Astrocyte of the spinal cord (primary cell): Measurements from ENCODE around the gene RFX7.
"Not testable (repeated sequence)": the region's sequence is repeated elsewhere in the genome, so short reads cannot be mapped to it uniquely, and the experiment has no call there.

Source experiments
- DNase-seq: peaks from one replicate; pipeline ENCODE4 v3.0.0; 2011; ENCODE audit warnings: low read depth, low spot score
- H3K4me3 ChIP-seq: 2 replicates; pipeline ENCODE4 v1.5.1; 2011; ENCODE audit warnings: low read depth, mild to moderate bottlenecking, low read length, moderate library complexity
- in situ Hi-C: cut with HindIII; loops from 2 replicates; pipeline ENCODE4 v1.10.0; 2017; ENCODE audit warnings: low sequenced_read_pairs
- TF ChIP-seq, protein P1 (sequence below): IDR thresholded peaks from 2 replicates; pipeline ENCODE4 v1.5.1; 2012; ENCODE audit warnings: low read depth, mild to moderate bottlenecking, low read length, inconsistent platforms

RFX7 gene

DNA sequence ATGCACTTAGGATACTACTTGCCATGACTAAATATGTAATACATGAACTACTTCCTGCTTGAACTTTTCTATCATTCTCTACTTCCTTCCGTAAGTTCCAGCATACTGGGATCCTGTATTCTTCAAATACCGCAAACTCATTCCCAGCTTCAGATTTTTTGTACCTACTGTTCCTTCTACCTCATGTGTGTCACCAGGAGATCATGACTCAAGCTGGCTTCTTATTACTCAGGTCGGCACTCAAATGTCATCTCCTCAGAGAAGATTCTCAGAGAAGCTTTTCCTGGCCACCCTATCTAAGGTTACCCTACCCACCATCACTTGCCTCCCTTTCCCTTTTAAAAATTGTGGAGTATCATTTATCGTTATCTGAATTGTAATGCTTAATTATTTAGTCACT lies 66.7 kb downstream of the RFX7 start:
- in situ Hi-C loops, result no loop called here
- DNase-seq, result no peak
- TF ChIP-seq, protein P1, sequence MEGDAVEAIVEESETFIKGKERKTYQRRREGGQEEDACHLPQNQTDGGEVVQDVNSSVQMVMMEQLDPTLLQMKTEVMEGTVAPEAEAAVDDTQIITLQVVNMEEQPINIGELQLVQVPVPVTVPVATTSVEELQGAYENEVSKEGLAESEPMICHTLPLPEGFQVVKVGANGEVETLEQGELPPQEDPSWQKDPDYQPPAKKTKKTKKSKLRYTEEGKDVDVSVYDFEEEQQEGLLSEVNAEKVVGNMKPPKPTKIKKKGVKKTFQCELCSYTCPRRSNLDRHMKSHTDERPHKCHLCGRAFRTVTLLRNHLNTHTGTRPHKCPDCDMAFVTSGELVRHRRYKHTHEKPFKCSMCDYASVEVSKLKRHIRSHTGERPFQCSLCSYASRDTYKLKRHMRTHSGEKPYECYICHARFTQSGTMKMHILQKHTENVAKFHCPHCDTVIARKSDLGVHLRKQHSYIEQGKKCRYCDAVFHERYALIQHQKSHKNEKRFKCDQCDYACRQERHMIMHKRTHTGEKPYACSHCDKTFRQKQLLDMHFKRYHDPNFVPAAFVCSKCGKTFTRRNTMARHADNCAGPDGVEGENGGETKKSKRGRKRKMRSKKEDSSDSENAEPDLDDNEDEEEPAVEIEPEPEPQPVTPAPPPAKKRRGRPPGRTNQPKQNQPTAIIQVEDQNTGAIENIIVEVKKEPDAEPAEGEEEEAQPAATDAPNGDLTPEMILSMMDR, result no peak

DNA sequence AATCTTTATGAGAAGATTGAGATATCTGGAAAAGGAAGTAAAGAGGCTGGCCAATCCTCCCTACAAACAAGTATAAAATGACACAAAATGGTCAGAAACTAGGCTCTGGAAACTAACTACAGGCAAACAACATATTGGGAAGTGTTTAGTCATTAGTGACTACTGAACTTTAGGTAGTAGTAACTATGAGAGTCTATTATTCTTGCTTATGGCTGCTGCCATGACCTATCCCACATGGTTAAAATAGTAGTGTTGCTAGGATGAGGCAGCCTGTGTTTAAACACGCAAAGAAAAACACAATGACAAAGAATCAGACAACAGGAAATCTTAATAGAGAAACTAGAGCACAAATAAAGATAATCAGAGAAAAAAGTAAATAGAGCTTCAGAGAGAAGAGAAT lies 67.9 kb downstream of the RFX7 start:
- in situ Hi-C loops, result no loop called here
- H3K4me3 ChIP-seq, result no peak overlapping the region
- no peak for DNase-seq
- TF ChIP-seq, protein P1, result no peak

More for the DNA sequence above, 66.7 kb downstream of the RFX7 start:
- H3K4me3 ChIP-seq, result no peak overlapping the region

- TF ChIP-seq, protein P1, result no peak
- DNase-seq, result no peak
- no peak overlapping the region for H3K4me3 ChIP-seq
- in situ Hi-C loops, result no loop called here
These were observed 69.0 kb downstream of the RFX7 start for GRCh38 chr15:56174649-56175048.

DNA sequence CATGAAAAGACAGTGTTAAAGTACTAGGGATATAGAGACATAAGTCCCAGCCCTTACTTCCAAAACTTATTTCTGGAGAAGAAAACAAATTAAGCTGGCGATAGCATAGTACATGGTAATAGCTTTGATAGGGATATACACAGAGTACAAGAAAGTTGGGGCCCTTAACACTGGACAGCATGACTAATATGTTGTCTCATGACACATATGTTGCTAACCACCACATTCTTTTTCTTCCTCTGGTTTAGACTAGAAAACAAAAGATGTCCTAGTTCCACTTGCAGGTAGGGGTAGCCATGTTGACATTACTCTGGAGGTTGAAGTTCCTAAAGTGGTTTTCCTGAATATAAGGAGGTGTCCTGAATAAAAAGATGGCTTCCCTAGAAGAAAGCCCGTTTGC lies 75.3 kb downstream of the RFX7 start:
- in situ Hi-C loops, result no loop called here
- DNase-seq, result no peak
- TF ChIP-seq, protein P1, result no peak
- no peak overlapping the region for H3K4me3 ChIP-seq

GRCh38 chr15:56165234-56165633 lies 78.4 kb downstream of the RFX7 start:
- no peak for DNase-seq
- TF ChIP-seq, protein P1, result no peak
- H3K4me3 ChIP-seq, result no peak overlapping the region
- in situ Hi-C loops, result no loop called here

- DNase-seq, result no peak
- no peak overlapping the region for H3K4me3 ChIP-seq
- in situ Hi-C loops, result no loop called here
- TF ChIP-seq, protein P1, result no peak
These were observed 82.7 kb downstream of the RFX7 start for GRCh38 chr15:56160966-56161365.

DNA sequence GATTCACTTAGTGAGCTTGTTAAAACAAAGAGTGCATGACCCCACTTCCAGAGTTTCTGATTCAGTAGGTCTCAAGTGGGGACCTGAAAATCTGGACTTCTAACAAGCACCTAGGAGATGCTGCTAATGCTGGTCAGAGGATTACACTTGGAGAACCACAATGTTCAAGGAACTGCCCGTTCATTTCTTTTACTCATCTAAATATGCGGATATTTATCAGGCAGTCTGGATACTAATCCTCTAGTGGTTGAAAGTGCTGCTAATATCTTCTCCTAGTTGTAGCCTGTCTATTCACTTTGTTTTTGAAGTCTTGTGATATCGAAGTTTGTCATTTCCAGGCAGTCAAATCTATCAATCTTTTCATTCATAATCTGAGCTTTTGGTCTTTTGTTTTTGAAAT lies 86.8 kb downstream of the RFX7 start:
- H3K4me3 ChIP-seq, result no peak overlapping the region
- no peak for DNase-seq
- in situ Hi-C loops, result no loop called here
- TF ChIP-seq, protein P1, result no peak

GRCh38 chr15:56155278-56155677 lies 88.4 kb downstream of the RFX7 start:
- DNase-seq, H3K4me3 ChIP-seq, in situ Hi-C loops: not testable (repeated sequence)

DNA sequence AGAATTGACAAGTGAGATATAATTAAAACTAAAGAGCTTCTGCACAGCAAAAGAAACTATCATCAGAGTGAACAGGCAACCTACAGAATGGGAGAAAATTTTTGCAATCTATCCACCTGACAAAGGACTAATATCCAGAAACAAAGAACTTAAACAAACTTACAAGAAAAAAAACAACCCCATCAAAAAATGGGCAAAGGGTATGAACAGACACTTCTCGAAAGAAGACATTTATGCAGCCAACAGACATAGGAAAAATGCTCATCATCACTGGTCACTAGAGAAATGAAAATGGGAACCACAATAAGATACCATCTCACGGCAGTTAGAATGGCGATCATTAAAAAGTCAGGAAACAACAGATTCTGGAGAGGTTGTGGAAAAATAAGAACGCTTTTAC lies 88.9 kb downstream of the RFX7 start:
- DNase-seq, in situ Hi-C loops: not testable (repeated sequence)

More for the DNA sequence above, 88.9 kb downstream of the RFX7 start:
- H3K4me3 ChIP-seq, result not testable (repeated sequence)
